Ammon's horn (tissue), 1 donor: Measurements from ENCODE around the gene BAZ2B.
"Not testable (repeated sequence)": the region's sequence is repeated elsewhere in the genome, so short reads cannot be mapped to it uniquely, and the experiment has no call there.

ENCODE experiments used
- DNase-seq: peaks from one replicate; pipeline ENCODE4 v3.0.0-alpha.2; 2016; ENCODE audit warnings: low spot score

The BAZ2B gene

DNA sequence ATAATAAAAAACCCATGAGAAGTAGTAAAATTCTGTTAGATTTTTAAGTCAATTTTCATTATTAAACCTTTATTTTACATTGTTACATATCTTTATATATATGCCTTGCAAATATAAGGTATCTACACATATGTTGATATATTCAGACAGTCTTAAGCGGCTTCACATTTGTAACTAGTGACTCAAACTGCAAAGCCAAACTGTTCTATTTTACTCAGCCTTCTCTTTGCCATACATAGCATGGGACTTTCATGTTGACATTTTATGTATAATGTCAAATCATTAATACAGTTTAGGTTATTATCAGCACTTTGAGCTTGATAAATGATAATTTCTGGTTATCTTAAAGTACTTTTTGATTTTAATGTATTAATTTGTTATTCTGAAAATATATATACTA is 204.9 kb downstream of the BAZ2B start:
- no peak for DNase-seq

DNA sequence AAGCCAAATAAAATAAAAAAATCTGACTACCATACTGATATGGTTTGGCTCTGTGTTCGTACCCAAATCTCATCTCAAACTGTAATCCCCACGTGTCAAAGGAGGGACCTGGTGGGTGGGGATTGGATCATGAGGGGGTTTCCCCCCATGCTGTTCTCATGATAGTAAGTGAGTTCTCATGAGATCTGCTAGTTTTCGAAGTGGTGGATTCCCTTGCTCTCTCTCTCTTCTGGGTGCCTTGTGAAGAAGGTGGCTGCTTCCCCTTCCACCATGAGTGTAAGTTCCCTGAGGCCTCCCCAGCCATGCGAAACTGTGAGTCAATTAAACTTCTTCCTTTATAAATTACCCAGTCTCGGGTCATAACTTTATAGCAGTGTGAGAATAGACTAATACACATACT is 206.1 kb downstream of the BAZ2B start:
- DNase-seq = no peak

DNA sequence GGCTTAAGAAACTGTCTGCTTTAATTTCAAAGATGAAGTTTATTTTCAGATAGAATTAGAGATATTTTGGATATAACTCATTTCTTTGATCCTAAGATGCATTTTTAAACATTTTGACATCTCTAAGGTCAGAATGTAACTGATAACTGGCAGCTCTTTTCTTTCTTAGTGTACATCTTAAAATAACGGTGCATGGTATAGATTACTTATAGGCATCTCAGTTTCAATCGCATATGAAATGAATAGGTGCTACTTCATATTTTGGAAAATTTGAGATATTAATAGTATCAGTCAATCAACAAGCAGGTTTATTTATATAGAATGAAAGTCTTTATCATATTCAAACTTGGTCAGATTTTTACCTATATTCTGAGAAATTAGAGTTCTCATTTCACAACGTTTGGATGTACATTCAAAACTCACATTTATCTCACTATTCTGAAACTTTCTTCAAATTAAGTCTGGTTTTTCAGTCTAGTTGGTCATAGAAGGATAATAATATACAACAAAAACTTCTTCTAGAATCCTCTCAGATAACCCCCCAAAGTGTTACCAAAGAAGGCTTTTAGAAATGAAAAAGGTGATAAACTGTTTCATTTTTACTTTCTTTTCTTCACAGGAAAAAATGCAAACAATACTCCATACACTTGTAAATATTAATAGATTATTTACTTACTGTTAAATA is 207.1 kb downstream of the BAZ2B start:
- no peak for DNase-seq

GRCh38 chr2:159402790-159403189 is 213.6 kb downstream of the BAZ2B start:
- DNase-seq = no peak

- not testable (repeated sequence) for DNase-seq
These were observed 214.2 kb downstream of the BAZ2B start for GRCh38 chr2:159402160-159402559.

DNA sequence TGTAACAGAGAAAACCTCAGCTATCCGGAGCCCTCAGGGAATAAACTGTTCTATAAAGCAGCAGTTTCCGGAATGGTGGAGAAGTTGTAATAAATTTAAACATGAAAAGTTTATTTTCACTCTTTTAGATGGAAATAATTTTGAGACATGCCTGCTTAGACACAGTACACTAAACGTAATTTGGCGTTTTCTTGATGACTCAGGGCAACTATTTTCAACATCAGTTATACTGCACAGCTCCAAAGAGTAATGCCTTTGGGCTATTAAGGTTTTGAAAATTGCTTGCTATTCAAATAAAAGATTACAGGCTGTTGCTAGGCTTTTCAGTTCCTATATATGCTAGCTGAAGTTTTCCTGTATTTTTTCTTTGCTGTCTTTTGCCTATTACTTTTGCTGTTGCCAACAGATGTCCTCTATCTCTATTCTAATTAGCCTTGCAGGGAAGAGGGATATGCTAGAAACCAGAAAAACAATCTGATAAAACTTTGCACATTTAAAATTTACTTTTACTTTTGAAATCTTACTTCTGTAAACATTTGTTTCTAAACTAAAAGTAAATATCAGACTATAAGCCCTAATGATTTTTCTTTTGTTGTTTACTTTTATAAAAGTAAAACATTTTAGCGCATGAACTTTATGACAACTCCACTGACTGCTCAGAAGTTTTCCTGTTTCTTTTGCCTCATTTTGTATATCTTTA is 216.5 kb downstream of the BAZ2B start:
- DNase-seq = no peak

DNA sequence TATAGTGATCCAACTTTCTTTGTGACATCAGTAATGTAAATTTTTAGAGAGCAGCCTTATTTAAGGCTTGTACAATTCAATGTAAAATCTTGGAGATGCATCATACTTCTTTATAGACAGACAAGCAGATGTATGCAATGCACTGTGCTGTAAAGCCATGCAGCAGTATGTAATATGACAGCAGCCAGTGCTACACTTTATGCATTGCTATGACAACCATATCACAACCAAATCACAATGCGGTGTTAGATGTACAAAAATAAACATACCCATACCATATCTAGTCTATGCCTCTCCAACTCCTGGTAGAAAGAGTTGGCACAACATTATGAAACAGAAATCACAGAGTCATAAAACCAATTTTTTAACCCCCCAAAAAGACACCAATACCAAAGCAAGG is 219.5 kb downstream of the BAZ2B start:
- no peak for DNase-seq

- no peak for DNase-seq
These were observed 233.8 kb downstream of the BAZ2B start for GRCh38 chr2:159382447-159383028.

DNA sequence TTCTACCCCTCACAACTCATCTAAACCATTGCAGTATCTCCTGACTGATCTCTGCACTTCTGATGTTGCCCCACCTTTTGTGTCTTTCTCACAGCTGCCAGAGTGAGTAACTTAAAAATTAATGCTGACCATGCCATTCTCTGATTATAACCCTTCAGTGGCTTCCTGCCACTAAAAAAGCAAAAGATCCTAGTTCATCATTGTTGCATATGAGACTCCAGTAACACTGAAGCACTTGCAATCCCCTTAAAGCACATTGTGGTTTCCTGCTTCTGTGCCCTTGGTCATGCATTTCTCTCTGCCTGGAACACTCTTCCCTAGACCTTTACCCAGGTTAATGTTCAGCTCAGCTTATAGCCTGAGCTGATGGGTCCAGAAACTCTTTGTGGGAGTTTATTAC is 234.8 kb downstream of the BAZ2B start:
- no peak for DNase-seq

- no peak for DNase-seq
These were observed 235.6 kb downstream of the BAZ2B start for GRCh38 chr2:159380685-159381239.

DNA sequence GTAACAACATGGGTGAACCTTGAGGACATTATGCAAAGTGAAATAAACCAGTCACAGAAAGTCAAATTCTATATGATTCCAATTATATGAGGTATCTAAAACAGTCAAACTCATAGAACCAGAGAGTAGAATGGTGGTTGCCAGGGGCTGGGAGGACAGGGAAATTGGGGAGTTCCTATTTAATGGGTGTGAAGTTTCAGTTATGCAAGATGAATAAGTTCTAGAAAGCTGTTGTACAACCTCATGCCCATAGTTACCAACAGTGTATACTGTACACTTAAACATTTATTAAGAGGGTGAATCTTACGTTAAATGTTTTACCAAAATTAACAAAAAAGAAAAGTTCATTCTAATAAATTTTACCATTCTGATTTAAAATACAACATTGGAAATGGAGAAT is 237.2 kb downstream of the BAZ2B start:
- no peak for DNase-seq

DNA sequence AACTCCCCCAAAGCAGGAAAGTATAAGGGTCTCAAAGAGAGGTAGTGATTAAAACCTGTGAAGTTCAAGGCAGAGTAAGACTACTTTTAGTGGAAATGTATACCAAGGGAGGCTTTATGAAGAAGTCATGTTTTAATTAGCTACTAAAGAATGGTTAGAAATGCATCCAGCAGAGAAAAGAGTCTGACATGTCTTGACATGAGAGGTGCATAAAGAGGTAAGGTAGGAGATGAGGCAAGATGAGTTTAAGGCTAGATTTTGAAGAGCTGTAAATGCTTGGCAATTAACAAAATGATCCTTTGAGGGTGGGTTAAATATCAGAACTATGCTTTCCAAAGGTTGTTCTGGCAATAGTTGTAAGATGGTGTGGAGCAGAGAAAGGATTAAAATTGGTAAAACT is 241.1 kb downstream of the BAZ2B start:
- DNase-seq = no peak

GRCh38 chr2:159371506-159371905 is 244.8 kb downstream of the BAZ2B start:
- DNase-seq = no peak

GRCh38 chr2:159366538-159366937 is 249.8 kb downstream of the BAZ2B start:
- no peak for DNase-seq

DNA sequence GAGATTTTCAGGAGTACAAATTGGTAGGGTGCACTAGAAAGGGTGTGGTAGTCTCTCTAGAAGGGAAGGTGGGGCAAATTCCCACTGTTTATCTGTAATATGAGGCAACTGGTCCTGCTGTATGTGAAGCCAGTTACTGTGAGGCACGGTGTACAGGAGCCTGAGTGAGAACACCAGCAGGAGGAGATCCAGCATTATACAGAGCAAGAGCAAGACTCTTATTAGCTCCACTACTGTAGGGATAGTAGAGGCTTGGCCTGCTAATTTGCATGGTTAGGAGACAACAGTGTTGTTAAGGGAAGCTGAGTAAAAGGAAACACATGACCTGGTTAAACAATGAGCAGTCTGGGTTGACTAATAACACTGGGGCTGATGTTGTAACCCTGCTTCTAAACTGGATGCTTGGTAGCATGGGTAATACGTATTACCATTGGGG is 253.5 kb downstream of the BAZ2B start:
- DNase-seq = no peak

GRCh38 chr2:159362094-159362493 is 254.3 kb downstream of the BAZ2B start:
- no peak for DNase-seq

- not testable (repeated sequence) for DNase-seq
These were observed 254.7 kb downstream of the BAZ2B start for GRCh38 chr2:159361603-159362002.

DNA sequence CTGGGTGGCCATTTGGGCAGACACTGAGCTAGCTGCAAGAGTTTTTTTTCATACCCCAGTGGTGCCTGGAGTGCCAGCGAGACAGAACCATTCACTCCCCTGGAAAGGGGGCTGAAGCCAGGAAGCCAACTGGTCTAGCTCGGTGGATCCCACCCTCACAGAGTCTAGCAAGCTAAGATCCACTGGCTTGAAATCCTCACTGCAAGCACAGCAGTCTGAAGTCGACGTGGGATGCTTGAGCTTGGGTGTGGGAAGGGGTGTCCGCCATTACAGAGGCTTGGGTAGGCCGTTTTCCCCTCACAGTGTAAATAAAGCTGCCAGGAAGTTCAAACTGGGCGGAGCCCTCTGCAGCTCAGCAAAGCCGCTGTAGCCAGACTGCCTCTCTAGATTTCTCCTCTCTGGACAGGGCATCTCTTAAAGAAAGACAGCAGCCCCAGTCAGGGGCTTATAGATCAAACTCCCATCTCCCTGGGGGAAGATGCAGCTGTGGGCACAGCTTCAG is 260.2 kb downstream of the BAZ2B start:
- no peak for DNase-seq

DNA sequence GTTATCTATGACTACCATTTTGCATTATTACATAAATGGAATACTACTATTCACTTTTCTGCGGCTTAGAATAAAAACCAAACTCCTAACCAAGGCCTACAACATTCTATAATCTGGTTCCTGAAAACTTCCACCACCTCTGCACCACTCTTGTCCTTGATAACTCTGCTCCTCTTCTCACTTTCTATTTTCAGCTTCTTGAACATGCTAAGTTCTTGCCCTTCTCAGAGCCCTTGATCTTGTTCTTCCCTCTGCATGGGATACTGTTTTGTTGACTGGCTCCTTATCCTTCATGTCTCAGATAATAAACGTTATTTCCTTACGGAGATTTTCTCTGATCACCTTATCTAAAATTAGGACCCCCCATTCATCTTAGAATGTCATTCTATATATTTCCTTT is 264.4 kb downstream of the BAZ2B start:
- no peak for DNase-seq

- DNase-seq = no peak
These were observed 266.6 kb downstream of the BAZ2B start for GRCh38 chr2:159349674-159350299.

DNA sequence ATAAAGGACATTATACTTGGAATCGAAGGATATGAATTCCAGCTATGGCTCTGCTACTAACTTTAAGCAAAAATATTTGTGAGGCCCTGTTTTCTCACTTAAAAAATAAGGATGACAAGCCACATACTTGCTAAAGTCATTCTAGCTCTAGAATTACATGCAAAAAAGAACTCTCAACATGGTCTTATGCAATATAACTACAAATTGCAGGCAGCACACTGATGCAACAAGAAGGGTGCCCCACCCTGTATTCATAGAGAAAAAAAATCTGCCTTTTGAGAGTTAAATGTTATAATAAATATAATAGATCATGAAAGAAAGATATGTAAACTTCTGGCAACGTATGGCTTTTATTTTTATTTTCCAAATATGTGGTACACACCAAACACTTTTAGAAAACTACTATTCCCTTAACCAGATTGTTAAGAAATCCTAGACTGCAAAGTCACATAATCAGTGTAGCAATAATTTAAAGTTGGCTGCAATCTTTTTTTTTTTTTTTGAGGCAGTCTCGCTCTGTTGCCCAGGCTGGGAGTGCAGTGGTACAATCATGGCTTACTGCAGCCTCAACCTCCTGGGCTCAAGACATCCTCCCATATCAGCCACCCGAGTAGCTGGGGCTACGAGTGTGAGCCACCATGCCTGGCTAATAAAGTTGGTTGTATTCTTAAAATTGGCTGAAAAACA is 289.6 kb downstream of the BAZ2B start:
- DNase-seq = no peak

DNA sequence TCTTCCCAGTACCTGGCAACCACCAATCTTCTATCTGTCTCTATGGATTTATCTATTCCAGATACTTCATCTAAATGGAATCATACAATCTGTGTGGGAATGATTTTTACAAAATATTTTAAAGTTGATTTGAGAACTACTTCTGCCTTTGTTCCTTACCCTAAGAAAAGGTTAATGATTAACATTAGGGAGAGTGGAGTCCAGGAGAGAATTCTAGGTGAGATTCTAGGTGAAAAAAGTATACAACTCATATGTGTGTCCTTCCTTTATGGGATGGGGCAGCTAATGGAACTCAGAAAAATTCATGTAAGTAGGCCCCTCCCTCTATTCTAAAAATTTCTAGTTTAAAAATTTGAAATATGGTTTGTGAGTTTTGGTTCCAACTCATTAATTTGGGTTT is 293.9 kb downstream of the BAZ2B start:
- DNase-seq = no peak
